Epithelial cell of esophagus (primary cell): Measurements from ENCODE around the gene PRSS38.

Experiments
- DNase-seq: peaks from one replicate; pipeline ENCODE4 v3.0.0; 2010; ENCODE audit warnings: low read depth
- H3K4me3 ChIP-seq: 2 replicates; pipeline ENCODE4 v1.5.1; 2011; ENCODE audit warnings: mild to moderate bottlenecking, low read length, control low read depth
- TF ChIP-seq, protein P1 (sequence below): IDR thresholded peaks from 2 replicates; pipeline ENCODE4 v1.5.1; 2011; ENCODE audit warnings: low read depth, mild to moderate bottlenecking, low read length, control low read depth, inconsistent platforms; ENCODE audit not compliant: insufficient read depth; ENCODE audit errors: missing control alignments

The PRSS38 gene

DNA sequence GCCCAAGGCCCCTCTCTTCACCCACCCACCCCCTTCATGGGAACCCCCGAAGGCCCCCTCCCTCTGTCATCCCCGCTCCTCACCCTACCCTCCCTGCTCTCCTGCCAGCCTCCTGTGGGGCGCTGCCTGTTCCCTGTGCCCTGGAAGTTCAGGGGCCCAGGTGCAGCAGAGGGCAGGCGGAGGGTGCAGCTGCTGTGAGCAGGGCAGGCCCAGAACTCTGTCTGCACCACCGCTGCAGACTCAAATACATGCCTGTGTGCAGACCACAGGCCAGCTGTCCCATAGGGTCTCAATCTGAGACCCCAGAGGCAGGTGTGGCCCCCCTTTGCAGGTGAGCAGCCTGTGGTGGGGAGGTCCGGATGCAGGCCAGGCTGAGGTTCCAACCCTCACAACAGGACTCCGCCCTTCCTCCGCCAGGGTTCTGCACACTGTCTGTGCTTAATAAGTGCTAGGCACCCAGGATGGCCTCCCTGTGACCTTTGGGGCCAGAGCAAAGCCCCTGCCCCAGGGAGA is 69.7 kb downstream of the PRSS38 start:
- no peak for DNase-seq
- TF ChIP-seq, protein P1, sequence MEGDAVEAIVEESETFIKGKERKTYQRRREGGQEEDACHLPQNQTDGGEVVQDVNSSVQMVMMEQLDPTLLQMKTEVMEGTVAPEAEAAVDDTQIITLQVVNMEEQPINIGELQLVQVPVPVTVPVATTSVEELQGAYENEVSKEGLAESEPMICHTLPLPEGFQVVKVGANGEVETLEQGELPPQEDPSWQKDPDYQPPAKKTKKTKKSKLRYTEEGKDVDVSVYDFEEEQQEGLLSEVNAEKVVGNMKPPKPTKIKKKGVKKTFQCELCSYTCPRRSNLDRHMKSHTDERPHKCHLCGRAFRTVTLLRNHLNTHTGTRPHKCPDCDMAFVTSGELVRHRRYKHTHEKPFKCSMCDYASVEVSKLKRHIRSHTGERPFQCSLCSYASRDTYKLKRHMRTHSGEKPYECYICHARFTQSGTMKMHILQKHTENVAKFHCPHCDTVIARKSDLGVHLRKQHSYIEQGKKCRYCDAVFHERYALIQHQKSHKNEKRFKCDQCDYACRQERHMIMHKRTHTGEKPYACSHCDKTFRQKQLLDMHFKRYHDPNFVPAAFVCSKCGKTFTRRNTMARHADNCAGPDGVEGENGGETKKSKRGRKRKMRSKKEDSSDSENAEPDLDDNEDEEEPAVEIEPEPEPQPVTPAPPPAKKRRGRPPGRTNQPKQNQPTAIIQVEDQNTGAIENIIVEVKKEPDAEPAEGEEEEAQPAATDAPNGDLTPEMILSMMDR = no peak
- no peak overlapping the region for H3K4me3 ChIP-seq

- TF ChIP-seq, protein P1 = no peak
- H3K4me3 ChIP-seq = no peak overlapping the region
- peak; percentile 91 for DNase-seq
Measured at GRCh38 chr1:227885648-227886502, 70.4 kb downstream of the PRSS38 start.

DNA sequence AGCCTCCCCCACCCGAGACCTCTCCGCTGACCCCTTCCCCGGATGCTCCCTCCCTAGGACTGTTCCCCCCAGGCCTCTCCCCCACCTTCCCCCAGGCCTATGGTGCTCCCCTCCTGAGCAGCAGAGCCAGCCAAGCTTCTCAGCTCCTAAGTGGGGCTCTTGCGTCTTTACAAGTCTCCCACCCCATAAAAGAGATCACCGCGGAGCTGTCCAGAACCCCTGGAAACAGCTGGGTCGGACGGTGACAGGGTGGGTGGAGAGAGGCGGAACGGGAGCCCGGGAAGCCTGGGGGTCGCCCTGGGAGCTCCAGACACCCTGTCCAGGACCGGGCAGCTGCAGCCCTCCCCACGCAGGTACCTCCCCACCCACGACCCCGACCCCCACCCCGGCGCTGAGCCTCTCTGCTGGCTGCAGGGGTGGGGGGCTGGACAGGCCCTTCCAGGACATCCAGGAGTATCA is 71.1 kb downstream of the PRSS38 start:
- H3K4me3 ChIP-seq = no peak overlapping the region
- DNase-seq = no peak
- TF ChIP-seq, protein P1 = no peak

DNA sequence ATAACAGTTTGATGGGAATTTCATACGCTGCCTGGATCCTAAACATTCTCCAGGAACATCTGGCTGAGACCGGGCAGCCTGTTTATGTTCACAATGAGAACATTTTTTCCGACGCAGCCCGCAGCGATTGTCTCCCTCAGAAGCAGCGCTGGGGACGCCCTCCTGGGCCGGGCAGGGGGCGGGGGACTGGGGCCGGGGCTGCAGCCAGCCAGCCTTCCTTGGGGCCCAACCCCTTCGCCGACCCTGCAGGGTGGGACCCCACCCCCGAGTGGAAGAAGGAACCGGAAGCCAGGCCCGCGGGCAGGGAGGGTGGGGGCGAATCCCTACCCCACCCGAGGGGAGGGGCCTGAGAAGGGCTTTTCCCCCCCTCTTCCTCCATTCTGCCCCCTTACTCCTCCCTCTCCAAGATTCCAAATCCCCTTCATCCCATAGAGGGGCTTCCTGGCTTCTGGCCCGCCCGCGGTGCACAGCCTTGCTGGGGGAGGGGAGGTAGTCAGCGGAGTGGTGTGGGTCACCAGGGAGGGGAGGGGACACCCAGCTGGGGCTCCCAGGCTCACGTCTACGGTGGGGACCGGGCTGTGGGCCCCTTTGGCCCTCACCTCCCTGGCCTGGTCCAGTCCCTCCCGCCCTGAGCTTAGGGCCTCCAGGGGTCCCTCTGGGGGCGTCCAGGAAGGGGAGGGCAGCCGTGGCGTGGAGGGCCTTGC is 71.7 kb downstream of the PRSS38 start:
- DNase-seq = no peak
- TF ChIP-seq, protein P1 = no peak
- no peak overlapping the region for H3K4me3 ChIP-seq

DNA sequence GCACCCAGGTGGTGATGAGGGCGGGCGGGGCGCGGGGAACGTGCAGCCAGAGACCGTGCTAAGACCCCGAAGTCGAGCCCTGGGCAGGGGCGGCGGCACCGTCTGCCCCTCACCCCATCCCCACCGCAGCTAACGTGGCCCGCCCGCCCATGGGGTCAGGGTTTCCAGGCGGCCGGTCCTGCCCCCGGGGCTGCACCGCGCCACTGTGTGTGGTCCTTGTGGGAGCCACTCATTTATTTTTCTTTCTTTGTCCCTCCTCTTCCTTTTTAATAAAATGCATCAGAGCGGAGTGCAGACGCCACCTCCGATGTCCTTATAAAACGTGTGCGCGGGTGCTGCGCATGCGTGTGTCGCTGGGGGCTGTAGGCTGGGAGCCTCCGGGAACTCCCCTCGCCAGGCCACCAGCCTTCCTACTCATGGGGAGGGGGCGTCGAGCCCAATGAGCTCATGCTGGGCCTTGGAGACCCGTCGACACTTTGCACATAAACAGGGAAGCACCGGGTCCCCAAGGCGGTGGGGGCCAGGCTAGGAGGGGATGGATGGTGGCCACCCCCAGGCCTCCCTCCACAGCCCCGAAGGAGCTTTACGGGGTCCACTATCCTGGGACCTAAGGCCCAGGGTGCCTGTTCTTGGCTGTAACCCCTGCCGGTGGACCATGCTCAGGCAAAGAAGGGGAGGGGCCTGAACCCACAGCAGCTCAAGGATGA is 72.4 kb downstream of the PRSS38 start:
- no peak overlapping the region for H3K4me3 ChIP-seq
- TF ChIP-seq, protein P1 = no peak
- no peak for DNase-seq

DNA sequence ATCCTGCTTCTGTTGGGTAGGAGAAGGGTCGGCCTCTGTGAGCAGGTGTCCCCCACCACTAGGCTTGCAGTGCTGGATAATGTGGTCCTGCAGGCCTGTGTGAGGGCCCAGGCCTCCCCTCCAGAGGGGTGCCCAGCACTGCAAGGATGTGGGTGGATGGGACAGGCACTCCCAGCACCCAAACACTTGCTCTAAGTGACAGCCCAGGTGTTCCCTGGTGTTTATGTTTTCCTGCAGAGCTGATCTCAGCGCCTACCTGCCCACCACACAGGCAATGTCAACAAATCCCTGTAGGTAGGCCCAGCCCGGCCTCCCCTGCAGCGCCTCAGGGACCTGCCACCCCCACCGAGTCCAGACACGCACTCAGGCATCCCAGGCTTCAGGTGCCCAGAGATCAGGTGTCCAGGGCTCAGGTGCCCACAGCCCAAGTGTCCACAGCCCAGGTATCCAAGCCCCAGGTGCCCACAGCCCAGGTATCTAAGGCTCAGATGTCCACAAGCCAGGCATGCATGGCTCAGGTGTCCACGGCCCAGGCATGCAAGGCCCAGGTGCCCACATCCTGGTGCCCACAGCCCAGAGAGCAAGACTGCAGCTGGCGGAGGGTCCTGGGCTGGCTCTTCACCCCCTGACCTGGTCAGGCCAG is 73.0 kb downstream of the PRSS38 start:
- no peak for DNase-seq
- TF ChIP-seq, protein P1 = no peak
- H3K4me3 ChIP-seq = no peak overlapping the region
